K562 (cell line): Measurements from ENCODE around the gene FYB1. TPM values are rescaled to one million over a fixed set of nuclear protein-coding genes. Genes with fewer than 3 reads are reported as not detected.

Experiments used
- ATAC-seq: fragments of 200-7000 bp; cut with Tn5 transposase; 3 replicates; pipeline ENCODE4 v1.9.1; 2020; ENCODE audit warnings: moderate library complexity
- BruUV-seq: library from RNA; stranded (reverse); fragments of 400-500 nt; replicated peaks from 2 replicates; lab custom pipeline; 2021; lab: Mats Ljungman, UMichigan
- CTCF ChIA-PET: fragments of 300-600 bp; formaldehyde crosslinking; extraction: SDS; loops from one replicate; lab custom pipeline; 2021; ENCODE audit warnings: low intra/inter-chr PET ratio; lab: Yijun Ruan, JAX
- POLR2A ChIA-PET: fragments of 300-600, 350-650 bp; sonication (Branson Sonifier 250); formaldehyde crosslinking; extraction: SDS; loops from one replicate; lab custom pipeline; 2021; ENCODE audit warnings: antibody characterized with exemption, inconsistent platforms; lab: Yijun Ruan, JAX
- DNase-seq, 4 experiments: peaks; one replicate each; pipeline versions ENCODE4 v3.0.0 to v3.0.0-alpha.2; 2011 to 2018; ENCODE audit warnings: low spot score in 3 of 4, mixed read lengths in 3 of 4; ENCODE audit errors: extremely low read depth in 1 of 4
- FAIRE-seq: peaks from 2 replicates; lab custom pipeline; 2011; peaks lifted over from hg19 to GRCh38; lab: Jason Lieb, UNC
- H2AFZ ChIP-seq: 2 replicates; pipeline ENCODE4 v1.6.0; 2011; ENCODE audit warnings: low read depth, low read length, control low read depth, inconsistent platforms
- H3K27ac ChIP-seq: fragments of 200-600 bp; 3 replicates; pipeline ENCODE4 v1.8.0; 2011; ENCODE audit warnings: low read depth, mild to moderate bottlenecking, control low read depth, inconsistent platforms, low read length, moderate library complexity, mixed read lengths; ENCODE audit errors: extremely low read depth
- H3K27me3 ChIP-seq, 2 experiments: fragments of 300-600 bp in 1 of 2; 2 replicates in 1 of 2; 3 replicates in 1 of 2; pipeline versions ENCODE4 v1.6.0 to v1.8.0; 2011; ENCODE audit warnings: inconsistent platforms in 2 of 2, low read length in 2 of 2, mild to moderate bottlenecking in 1 of 2, mixed read lengths in 1 of 2, moderate library complexity in 1 of 2; ENCODE audit not compliant: control insufficient read depth in 2 of 2, insufficient read depth in 2 of 2
- H3K36me3 ChIP-seq: fragments of 300-600 bp; 3 replicates; pipeline ENCODE4 v1.8.0; 2011; ENCODE audit warnings: mild to moderate bottlenecking, low read length, inconsistent platforms; ENCODE audit not compliant: control insufficient read depth, insufficient read depth
- H3K4me1 ChIP-seq, 2 experiments: fragments of 200-600 bp in 1 of 2; replicated peaks in 1 of 2; 2 replicates in 1 of 2; 3 replicates in 1 of 2; pipeline versions ENCODE4 v1.5.1 to v1.8.0; 2011; ENCODE audit warnings: inconsistent platforms in 2 of 2, low read length in 2 of 2, mild to moderate bottlenecking in 1 of 2, mixed read lengths in 1 of 2, moderate library complexity in 1 of 2; ENCODE audit not compliant: control insufficient read depth in 2 of 2, insufficient read depth in 2 of 2
- H3K4me2 ChIP-seq: 2 replicates; pipeline ENCODE4 v1.6.1; 2011; ENCODE audit warnings: low read length, control low read depth, inconsistent platforms, mixed read lengths; ENCODE audit not compliant: insufficient read depth
- H3K4me3 ChIP-seq: fragments of 200-600 bp; sonication (generic), shearing (Covaris generic); 2 replicates; pipeline ENCODE4 v1.5.1; 2016; ENCODE audit warnings: control low read depth, inconsistent platforms
- H3K79me2 ChIP-seq: fragments of 200-600 bp; 3 replicates; pipeline ENCODE4 v1.8.0; 2011; ENCODE audit warnings: low read length, inconsistent platforms; ENCODE audit not compliant: control insufficient read depth, insufficient read depth
- H3K9ac ChIP-seq, 2 experiments: 2 replicates each; pipeline versions ENCODE4 v1.6.0 to v1.6.1; 2011; ENCODE audit warnings: low read depth in 2 of 2, low read length in 2 of 2, control low read depth in 1 of 2, inconsistent platforms in 1 of 2, mild to moderate bottlenecking in 1 of 2, mixed read lengths in 1 of 2; ENCODE audit not compliant: insufficient read depth in 1 of 2
- H3K9me1 ChIP-seq: one replicate; pipeline ENCODE4 v1.6.0; 2011; ENCODE audit warnings: inconsistent platforms, mild to moderate bottlenecking, low read length, moderate library complexity; ENCODE audit not compliant: control insufficient read depth, insufficient read depth
- H3K9me3 ChIP-seq: replicated peaks from 2 replicates; pipeline ENCODE4 v1.5.1; 2011; ENCODE audit warnings: low read depth, low read length, inconsistent platforms; ENCODE audit not compliant: control insufficient read depth, insufficient read depth
- H4K20me1 ChIP-seq: replicated peaks from 2 replicates; pipeline ENCODE4 v1.6.1; 2011; ENCODE audit warnings: low read length, inconsistent platforms, mixed read lengths; ENCODE audit not compliant: control insufficient read depth, insufficient read depth
- BMI1 ChIP-seq: fragments of 150-350 bp; IDR thresholded peaks from 2 replicates; pipeline ENCODE4 v1.6.1; 2014; ENCODE audit warnings: low read length
- GMEB1 ChIP-seq: fragments of 250-450 bp; sonication (Bioruptor Pico); IDR thresholded peaks from 2 replicates; pipeline ENCODE4 v1.4.0; 2020; ENCODE audit warnings: mild to moderate bottlenecking
- MAFG ChIP-seq: fragments of 450-650 bp; conservative IDR thresholded peaks from 2 replicates; pipeline ENCODE4 v1.6.1; 2016; ENCODE audit warnings: missing genetic modification characterization, missing compliant biosample characterization
- MYC ChIP-seq, 2 experiments: fragments of 250-450 bp in 1 of 2; sonication (Bioruptor Pico) in 1 of 2; IDR thresholded peaks; 2 replicates each; pipeline versions ENCODE4 v1.5.1 to v1.6.1; 2012 to 2021; ENCODE audit warnings: low read depth in 2 of 2, borderline replicate concordance in 1 of 2, improper control_type of control experiment in 1 of 2, low read length in 1 of 2, mild to moderate bottlenecking in 1 of 2, moderate library complexity in 1 of 2
- PTTG1 ChIP-seq: fragments of 450-650 bp; IDR thresholded peaks from 2 replicates; pipeline ENCODE4 v1.6.1; 2016; ENCODE audit warnings: low read depth, mild to moderate bottlenecking, missing genetic modification characterization, missing compliant biosample characterization
- RAD21 ChIP-seq, 2 experiments: fragments of 250-450 bp in 1 of 2; fragments of 450-650 bp in 1 of 2; sonication (Bioruptor Pico) in 1 of 2; formaldehyde crosslinking in 1 of 2; IDR thresholded peaks in 1 of 2; conservative IDR thresholded peaks in 1 of 2; 2 replicates each; pipeline versions ENCODE4 v1.4.0 to v1.8.0; 2020 to 2022; ENCODE audit warnings: mild to moderate bottlenecking in 2 of 2, moderate library complexity in 1 of 2
- VEZF1 ChIP-seq: fragments of 200-800 bp; sonication (Bioruptor generic); IDR thresholded peaks from 2 replicates; pipeline ENCODE4 v1.6.1; 2017; ENCODE audit warnings: missing genetic modification characterization, missing compliant biosample characterization
- ZNF212 ChIP-seq: fragments of 450-650 bp; formaldehyde crosslinking; IDR thresholded peaks from 2 replicates; pipeline ENCODE4 v1.4.0; 2020; ENCODE audit warnings: mild to moderate bottlenecking
- ZNF639 ChIP-seq, 2 experiments: fragments of 200-800 bp in 1 of 2; sonication (Bioruptor generic) in 1 of 2; sonication (generic) in 1 of 2; formaldehyde crosslinking in 1 of 2; IDR thresholded peaks in 1 of 2; conservative IDR thresholded peaks in 1 of 2; 2 replicates each; pipeline versions ENCODE4 v1.5.0 to v1.6.1; 2016 to 2020; ENCODE audit warnings: missing compliant biosample characterization in 1 of 2, missing genetic modification characterization in 1 of 2, missing genetic modification reagents in 1 of 2
- WGBS: fragments of 100-300 bp; shearing (Covaris generic); methylation state at CpG from one replicate; pipeline ENCODE4 v1.1.6; 2016; ENCODE audit warnings: low coverage, mixed read lengths; ENCODE audit not compliant: insufficient coverage; ENCODE audit errors: missing lambda C conversion rate; 5-methylcytosine and 5-hydroxymethylcytosine counted together
- in situ Hi-C: fragments of 300-500 bp; cut with MboI; formaldehyde crosslinking; loops from 4 replicates; pipeline ENCODE4 v1.15.0; 2018; ENCODE audit warnings: inconsistent platforms, mixed read lengths
- intact Hi-C: fragments of 100-400 bp; cut with micrococcal nuclease; formaldehyde crosslinking; loops from 2 replicates; pipeline ENCODE4 v1.14.2; 2022
- polyA plus RNA-seq, 8 experiments: library from polyadenylated mRNA; depleted of rRNA in 4 of 8; stranded (reverse) in 5 of 8; unstranded in 3 of 8; fragments of >200 nt; fragmentation: Nextera tagmentation in 2 of 8; fragmentation: Illumina TruSeq in 1 of 8; extraction: Ambion mirVana in 2 of 8; extraction: Trizol in 1 of 8; gene quantifications; 2 replicates each; pipeline versions ENCODE4 v1.2.1 to v1.2.3, GENCODE V29; 2011 to 2014; ENCODE audit warnings: inconsistent platforms in 1 of 8, missing spikeins in 1 of 8
- total RNA-seq, 7 experiments: library from RNA; depleted of rRNA in 6 of 7; stranded (reverse); fragments of >200 nt in 6 of 7; fragmentation: Illumina TruSeq in 2 of 7; extraction: Trizol in 2 of 7; gene quantifications; 2 replicates each; pipeline versions ENCODE4 v1.2.1 to v1.2.3, GENCODE V29; 2011 to 2021; ENCODE audit warnings: low replicate concordance in 1 of 7
- TF ChIP-seq, protein P1 (sequence below): fragments of 250-450 bp; sonication (Bioruptor Pico); IDR thresholded peaks from 2 replicates; pipeline ENCODE4 v1.8.0; 2021; ENCODE audit warnings: moderate library complexity, mild to moderate bottlenecking, inconsistent platforms

The FYB1 gene
- total and polyA plus RNA-seq, 9 of the 15 experiments (the other 6 are each of a cell fraction or from before 2014, with no cell fraction given): 4.7 to 31.5 (median 9.7) TPM

DNA sequence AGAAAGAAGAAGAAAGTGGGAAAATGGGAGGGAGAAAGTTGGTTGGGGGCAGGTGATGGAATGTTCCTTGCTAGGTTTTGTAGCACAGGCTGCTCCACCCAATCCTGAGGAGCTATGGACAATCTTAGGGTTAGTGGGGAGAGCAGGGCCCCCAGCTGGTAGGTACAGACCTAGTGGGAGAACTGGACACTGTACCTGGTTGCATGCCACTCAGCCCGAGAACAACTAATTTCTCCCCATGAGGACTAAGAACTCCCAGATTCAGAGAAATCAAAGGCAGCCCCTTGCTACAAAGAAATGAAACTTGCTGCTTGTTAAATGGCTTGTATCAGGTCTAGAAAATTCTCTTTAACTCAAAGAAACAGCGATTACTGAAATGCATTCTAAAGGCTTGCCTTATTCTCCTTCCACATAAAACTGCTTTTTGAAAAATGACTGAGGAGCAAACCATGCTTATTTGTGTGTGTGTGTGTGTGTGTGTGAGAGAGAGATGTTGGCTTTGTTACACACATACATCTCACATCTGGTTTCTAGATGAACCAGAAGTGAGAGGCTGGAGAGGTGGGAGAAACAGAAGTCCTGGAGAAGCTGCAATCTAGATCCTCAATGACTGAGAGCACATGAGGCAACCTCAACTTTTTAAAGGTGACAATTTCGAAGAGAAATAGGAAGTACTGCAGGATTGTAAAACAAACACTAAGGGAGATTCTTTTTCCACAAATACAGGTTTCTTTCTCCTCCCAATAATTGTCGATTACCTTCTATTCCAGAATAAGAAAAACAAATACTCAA is 28.9 kb downstream of the FYB1 start:
- Histone ChIP-seq H3K9ac (peak overlapping the region in 1 of 2 experiments; percentile 21; a peak in 1 of 4 replicates), H3K9me3 (no peaks in the 10 kb centered on the region), H3K4me2 (0 out of 2 replicates have a peak overlapping the region, but pooled peaks have one; percentile 16), H3K27me3 (no peaks in the 10 kb centered on the region), H4K20me1 (no peaks in the 10 kb centered on the region), H3K4me3 (no peak overlapping the region), H3K4me1 (peaks cover 17 to 91% of the 10 kb centered on the region in 2 experiments; a peak in 4 of 5 replicates), H3K9me1 (no peaks in the 10 kb centered on the region), H2AFZ (peak overlapping the region; percentile 61), H3K79me2 (peaks cover 8% of the 10 kb centered on the region; the same call in 1 of the 3 replicates), H3K27ac (peak overlapping the region; percentile 34; the same call in 2 of the 3 replicates), H3K36me3 (no peaks in the 10 kb centered on the region)
- in situ Hi-C loops: no loop called here
- DNase-seq: peak in 1 of 4 experiments; percentile 42
- FAIRE-seq: no peak
- intact Hi-C loops: no loop called here
- no TSS peak for BruUV-seq
- peak; percentile 38 for ATAC-seq
- ChIA-PET CTCF (no interaction called here), POLR2A (interaction anchor here (0.7 to 1.5 kb wide), 6 partner anchors 8 to 27 kb away, joined by 3 to 5 read pairs (median 4); no protein-coding TSS in a partner anchor)
- 21% methylated on average over 4 of the region's 4 CpGs for WGBS
- TF ChIP-seq MAFG (tag) (no peak), GMEB1 (CRISPR knock-in tag) (0 out of 2 replicates have a peak, but pooled peaks have one; percentile 36), ZNF639 (CRISPR knock-in tag; conservative IDR thresholded peaks at IDR 0.05 in 1 of 2, IDR thresholded peaks at IDR 0.05 in 1 of 2) (0 out of 4 replicates have a peak, but pooled peaks of 1 of the 2 experiments have one; percentile 41), ZNF212 (no peak), BMI1 (no peak), VEZF1 (CRISPR knock-in tag) (0 out of 2 replicates have a peak, but pooled peaks have one; percentile 19), RAD21 (CRISPR knock-in tag; conservative IDR thresholded peaks at IDR 0.05 in 1 of 2, IDR thresholded peaks at IDR 0.05 in 1 of 2) (peak in 1 of 2 experiments; percentile 45; a peak in 2 of 4 replicates), PTTG1 (tag) (no peak), MYC (IDR thresholded peaks at IDR 0.05; ENCODE audit: low read depth, low read length) (0 out of 2 replicates have a peak, but pooled peaks have one; percentile 10), MYC (CRISPR knock-in tag; IDR thresholded peaks at IDR 0.05; ENCODE audit: borderline replicate concordance, low read depth) (no peak)
- TF ChIP-seq, protein P1, sequence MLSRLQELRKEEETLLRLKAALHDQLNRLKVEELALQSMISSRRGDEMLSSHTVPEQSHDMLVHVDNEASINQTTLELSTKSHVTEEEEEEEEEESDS (CRISPR knock-in tag): no peak
